Thyroid gland (tissue), 4 donors: ENCODE measurements around the gene KRTAP21-3.

Experiments
- CTCF ChIP-seq, 6 experiments: fragments of 200-600 bp in 3 of 6; fragments of 450-650 bp in 3 of 6; sonication (generic) in 3 of 6; IDR thresholded peaks; one replicate each; pipeline ENCODE4 v1.5.1; 2016 to 2019; ENCODE audit warnings: antibody characterized with exemption in 6 of 6, mild to moderate bottlenecking in 2 of 6, inconsistent platforms in 1 of 6, moderate library complexity in 1 of 6
- POLR2A ChIP-seq, 2 donors: fragments of 450-650 bp; IDR thresholded peaks; one replicate each; pipeline ENCODE4 v1.6.1; 2017; ENCODE audit warnings: antibody characterized with exemption in 2 of 2, mild to moderate bottlenecking in 2 of 2, moderate library complexity in 1 of 2

- TF ChIP-seq POLR2A (IDR thresholded peaks at IDR 0.05) (no peak), CTCF (IDR thresholded peaks at IDR 0.05) (no peak)
Measured at GRCh38 chr21:30689822-30690221, 28.8 kb downstream of the KRTAP21-3 start.
